K562 (cell line): ENCODE measurements around the gene SLC2A4. TPM values are rescaled to one million over a fixed set of nuclear protein-coding genes. Genes with fewer than 3 reads are reported as not detected.

Source experiments
- CEBPG ChIP-seq, 3 experiments: fragments of 200-800 bp in 1 of 3; sonication (Bioruptor generic) in 1 of 3; sonication (generic) in 1 of 3; formaldehyde crosslinking in 1 of 3; IDR thresholded peaks in 2 of 3; conservative IDR thresholded peaks in 1 of 3; 2 replicates each; pipeline versions ENCODE4 v1.6.1 to v1.8.0; 2016 to 2022; ENCODE audit warnings: missing compliant biosample characterization in 2 of 3, missing genetic modification characterization in 2 of 3, mild to moderate bottlenecking in 1 of 3, missing genetic modification reagents in 1 of 3
- CLOCK ChIP-seq: fragments of 250-450 bp; sonication (Bioruptor Pico); IDR thresholded peaks from 2 replicates; pipeline ENCODE4 v1.4.0; 2020; ENCODE audit warnings: mild to moderate bottlenecking, moderate library complexity, borderline replicate concordance
- FOXM1 ChIP-seq, 2 experiments: fragments of 450-650 bp in 1 of 2; sonication (generic) in 1 of 2; formaldehyde crosslinking in 1 of 2; IDR thresholded peaks; 2 replicates each; pipeline versions ENCODE4 v1.6.1 to v1.9.0; 2017 to 2022; ENCODE audit warnings: low read depth in 2 of 2, mild to moderate bottlenecking in 2 of 2, missing genetic modification reagents in 1 of 2, moderate library complexity in 1 of 2
- HSF4 ChIP-seq: fragments of 250-450 bp; sonication (Bioruptor Pico); IDR thresholded peaks from 2 replicates; pipeline ENCODE4 v2.1.2; 2022; ENCODE audit warnings: mild to moderate bottlenecking, moderate library complexity, borderline replicate concordance
- MTF1 ChIP-seq: fragments of 250-450 bp; sonication (Bioruptor Pico); IDR thresholded peaks from 2 replicates; pipeline ENCODE4 v1.9.0; 2021; ENCODE audit warnings: moderate library complexity, mild to moderate bottlenecking, inconsistent platforms, borderline replicate concordance
- MYNN ChIP-seq, 2 experiments: sonication (generic); formaldehyde crosslinking in 1 of 2; IDR thresholded peaks; 2 replicates each; pipeline versions ENCODE4 v1.5.0 to v1.6.1; 2016 to 2020; ENCODE audit warnings: antibody characterized with exemption in 1 of 2, missing genetic modification reagents in 1 of 2
- PHF20 ChIP-seq: fragments of 450-650 bp; IDR thresholded peaks from 2 replicates; pipeline ENCODE4 v1.6.1; 2018; ENCODE audit not compliant: partially characterized antibody
- SIN3A ChIP-seq, 2 experiments: fragments of 150-350 bp in 1 of 2; IDR thresholded peaks; 2 replicates each; pipeline ENCODE4 v1.6.1; 2011 to 2016; ENCODE audit warnings: borderline replicate concordance in 2 of 2, low read depth in 2 of 2, low read length in 2 of 2, mild to moderate bottlenecking in 2 of 2, moderate library complexity in 2 of 2; ENCODE audit not compliant: control insufficient read depth in 1 of 2
- SMAD2 ChIP-seq: fragments of 150-350 bp; IDR thresholded peaks from 2 replicates; pipeline ENCODE4 v1.6.1; 2014; ENCODE audit warnings: low read depth, mild to moderate bottlenecking, low read length
- THAP12 ChIP-seq: fragments of 250-450 bp; sonication (Bioruptor Pico); IDR thresholded peaks from 2 replicates; pipeline ENCODE4 v1.9.0; 2021; ENCODE audit warnings: mild to moderate bottlenecking, inconsistent platforms
- TSHZ1 ChIP-seq: fragments of 250-450 bp; sonication (Bioruptor Pico); IDR thresholded peaks from 2 replicates; pipeline ENCODE4 v1.4.0; 2020; ENCODE audit warnings: mild to moderate bottlenecking, moderate library complexity
- ZNF398 ChIP-seq: fragments of 250-450 bp; sonication (Bioruptor Pico); IDR thresholded peaks from 2 replicates; pipeline ENCODE4 v1.8.0; 2021; ENCODE audit warnings: moderate library complexity, mild to moderate bottlenecking, inconsistent platforms
- polyA plus RNA-seq, 8 experiments: library from polyadenylated mRNA; depleted of rRNA in 4 of 8; stranded (reverse) in 5 of 8; unstranded in 3 of 8; fragments of >200 nt; fragmentation: Nextera tagmentation in 2 of 8; fragmentation: Illumina TruSeq in 1 of 8; extraction: Ambion mirVana in 2 of 8; extraction: Trizol in 1 of 8; gene quantifications; 2 replicates each; pipeline versions ENCODE4 v1.2.1 to v1.2.3, GENCODE V29; 2011 to 2014; ENCODE audit warnings: inconsistent platforms in 1 of 8, missing spikeins in 1 of 8
- total RNA-seq, 7 experiments: library from RNA; depleted of rRNA in 6 of 7; stranded (reverse); fragments of >200 nt in 6 of 7; fragmentation: Illumina TruSeq in 2 of 7; extraction: Trizol in 2 of 7; gene quantifications; 2 replicates each; pipeline versions ENCODE4 v1.2.1 to v1.2.3, GENCODE V29; 2011 to 2021; ENCODE audit warnings: low replicate concordance in 1 of 7
- TF ChIP-seq, protein P1 (sequence below): sonication (generic); formaldehyde crosslinking; IDR thresholded peaks from 2 replicates; pipeline ENCODE4 v1.9.0; 2022; ENCODE audit warnings: mild to moderate bottlenecking, missing genetic modification reagents

The SLC2A4 gene
- total and polyA plus RNA-seq, 9 of the 15 experiments (the other 6 are each of a cell fraction or from before 2014, with no cell fraction given), result 0.74 to 3.5 (median 1.6) TPM

DNA sequence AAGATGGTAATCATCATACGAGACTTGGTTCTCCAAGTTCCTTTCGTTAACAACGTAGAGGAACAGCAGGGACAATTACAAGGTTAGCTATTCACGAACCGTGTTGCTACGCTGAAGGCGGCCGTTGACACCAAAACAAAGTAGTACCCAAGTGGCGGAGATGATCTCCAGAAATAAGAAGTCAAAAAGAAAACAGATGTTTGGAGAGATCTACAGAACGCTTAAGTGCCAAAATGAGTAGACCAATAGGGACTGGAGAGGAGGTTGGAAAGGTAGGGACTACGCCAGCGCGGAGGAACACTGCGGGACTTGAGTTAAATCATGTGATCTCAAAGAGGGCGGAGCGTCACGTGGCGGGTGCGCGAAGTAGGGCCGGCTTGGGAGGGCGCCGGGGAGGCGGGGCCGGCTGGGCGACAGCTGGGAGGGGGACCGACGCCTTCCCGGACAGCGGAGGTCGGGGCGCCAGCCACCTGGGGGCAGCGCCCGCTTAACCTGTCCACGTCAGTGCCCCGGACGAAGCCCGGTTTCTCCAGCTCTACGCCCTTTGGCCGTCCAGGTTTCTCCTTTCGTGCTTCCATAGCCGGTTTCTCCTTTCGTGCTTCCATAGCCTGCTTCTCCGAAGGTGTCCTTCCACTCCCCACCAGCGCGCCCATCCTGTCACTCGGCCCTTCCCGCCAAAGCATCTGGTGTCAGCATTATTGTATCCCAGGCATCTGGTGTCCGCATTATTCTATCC, 38.6 kb upstream of the SLC2A4 start (continued):
- no peak for TF ChIP-seq CLOCK (CRISPR knock-in tag)
- no peak for TF ChIP-seq SMAD2
- TF ChIP-seq HSF4, result no peak
- peak; percentile 70 for TF ChIP-seq MYNN (IDR thresholded peaks at IDR 0.05)
- no peak for TF ChIP-seq MYNN (CRISPR knock-in tag; IDR thresholded peaks at IDR 0.05)
- TF ChIP-seq SIN3A (IDR thresholded peaks at IDR 0.05; ENCODE audit: borderline replicate concordance in 2 of 2, control insufficient read depth in 1 of 2, low read depth in 2 of 2, low read length in 2 of 2), result peak; percentile 96
- TF ChIP-seq CEBPG (CRISPR knock-in tag; IDR thresholded peaks at IDR 0.05), result no peak
- TF ChIP-seq CEBPG (tag; conservative IDR thresholded peaks at IDR 0.05 in 1 of 2, IDR thresholded peaks at IDR 0.05 in 1 of 2), result no peak
- TF ChIP-seq ZNF398 (CRISPR knock-in tag), result no peak
- no peak for TF ChIP-seq MTF1
- TF ChIP-seq TSHZ1 (CRISPR knock-in tag), result no peak
- TF ChIP-seq FOXM1 (IDR thresholded peaks at IDR 0.05; ENCODE audit: low read depth), result no peak
- no peak for TF ChIP-seq FOXM1 (CRISPR knock-in tag; IDR thresholded peaks at IDR 0.05; ENCODE audit: low read depth)
- TF ChIP-seq THAP12 (CRISPR knock-in tag), result no peak
- TF ChIP-seq PHF20, result peak; percentile 88
- TF ChIP-seq, protein P1, sequence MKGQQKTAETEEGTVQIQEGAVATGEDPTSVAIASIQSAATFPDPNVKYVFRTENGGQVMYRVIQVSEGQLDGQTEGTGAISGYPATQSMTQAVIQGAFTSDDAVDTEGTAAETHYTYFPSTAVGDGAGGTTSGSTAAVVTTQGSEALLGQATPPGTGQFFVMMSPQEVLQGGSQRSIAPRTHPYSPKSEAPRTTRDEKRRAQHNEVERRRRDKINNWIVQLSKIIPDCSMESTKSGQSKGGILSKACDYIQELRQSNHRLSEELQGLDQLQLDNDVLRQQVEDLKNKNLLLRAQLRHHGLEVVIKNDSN, result peak; percentile 98
